HG02840 (cell line): ENCODE results near the gene SEMA5B.

Experiments
- ATAC-seq: cut with Tn5 transposase; IDR thresholded peaks from one replicate; pipeline ENCODE4 v1.9.1; 2021; ENCODE audit warnings: mild to moderate bottlenecking, moderate library complexity, moderate number of reproducible peaks; ENCODE audit not compliant: unreplicated experiment, low FRiP score

Gene SEMA5B

GRCh38 chr3:122978569-122978968 is 49.0 kb downstream of the SEMA5B start:
- no peak for ATAC-seq

- ATAC-seq: no peak
Observed at GRCh38 chr3:122977746-122978466, 49.7 kb downstream of the SEMA5B start.

- no peak for ATAC-seq
Observed at GRCh38 chr3:122975924-122976293, 51.7 kb downstream of the SEMA5B start.

- ATAC-seq: no peak
Observed at GRCh38 chr3:122975163-122975923, 52.2 kb downstream of the SEMA5B start.

- no peak for ATAC-seq
Observed at GRCh38 chr3:122974764-122975162, 52.8 kb downstream of the SEMA5B start.

- ATAC-seq: no peak
Observed at GRCh38 chr3:122973893-122974615, 53.5 kb downstream of the SEMA5B start.

- ATAC-seq: no peak
Observed at GRCh38 chr3:122972141-122972540, 55.4 kb downstream of the SEMA5B start.

GRCh38 chr3:122969585-122970469 is 57.7 kb downstream of the SEMA5B start:
- ATAC-seq: no peak

GRCh38 chr3:122967765-122968164 is 59.8 kb downstream of the SEMA5B start:
- no peak for ATAC-seq

GRCh38 chr3:122967356-122967755 is 60.2 kb downstream of the SEMA5B start:
- no peak for ATAC-seq

GRCh38 chr3:122966045-122966444 is 61.5 kb downstream of the SEMA5B start:
- ATAC-seq: no peak

- ATAC-seq: no peak
Observed at GRCh38 chr3:122964811-122965210, 62.8 kb downstream of the SEMA5B start.

- no peak for ATAC-seq
Observed at GRCh38 chr3:122962149-122962548, 65.4 kb downstream of the SEMA5B start.

- no peak for ATAC-seq
Observed at GRCh38 chr3:122961146-122961545, 66.4 kb downstream of the SEMA5B start.

- ATAC-seq: no peak
Observed at GRCh38 chr3:122960652-122961051, 66.9 kb downstream of the SEMA5B start.

- ATAC-seq: no peak
Observed at GRCh38 chr3:122959339-122959738, 68.2 kb downstream of the SEMA5B start.

- ATAC-seq: no peak
Observed at GRCh38 chr3:122957707-122958689, 69.6 kb downstream of the SEMA5B start.

- ATAC-seq: no peak
Observed at GRCh38 chr3:122956693-122957455, 70.7 kb downstream of the SEMA5B start.
